K562 (cell line): ENCODE data around the gene KASH5. TPM values are rescaled to one million over a fixed set of nuclear protein-coding genes. Genes with fewer than 3 reads are reported as not detected.

Experiments
- CHAMP1 ChIP-seq: fragments of 450-650 bp; IDR thresholded peaks from 2 replicates; pipeline ENCODE4 v1.6.1; 2016; ENCODE audit warnings: mild to moderate bottlenecking
- CHD4 ChIP-seq: fragments of 200-600 bp; sonication (generic); IDR thresholded peaks from 3 replicates; pipeline ENCODE4 v1.6.1; 2012; ENCODE audit warnings: low read depth, mild to moderate bottlenecking, mixed read lengths, low read length, inconsistent platforms; ENCODE audit not compliant: insufficient read depth, insufficient replicate concordance, poor library complexity, severe bottlenecking
- CREBBP ChIP-seq: IDR thresholded peaks from one replicate; pipeline ENCODE4 v1.6.1; 2012; ENCODE audit warnings: low read depth, mild to moderate bottlenecking, control low read depth, inconsistent platforms, low read length
- E2F5 ChIP-seq: sonication (generic); formaldehyde crosslinking; IDR thresholded peaks from 2 replicates; pipeline ENCODE4 v1.8.0; 2022; ENCODE audit warnings: mild to moderate bottlenecking, missing genetic modification reagents
- ILF3 ChIP-seq: fragments of 450-650 bp; IDR thresholded peaks from 2 replicates; pipeline ENCODE4 v1.6.1; 2018; ENCODE audit warnings: antibody characterized with exemption, mild to moderate bottlenecking, moderate library complexity, borderline replicate concordance
- JUN ChIP-seq, 2 experiments: sonication (generic) in 1 of 2; formaldehyde crosslinking in 1 of 2; IDR thresholded peaks; 2 replicates each; pipeline versions ENCODE4 v1.6.1 to v1.8.0; 2012 to 2022; ENCODE audit warnings: borderline replicate concordance in 2 of 2, mild to moderate bottlenecking in 2 of 2, improper control_type of control experiment in 1 of 2, low read depth in 1 of 2, low read length in 1 of 2, missing genetic modification reagents in 1 of 2
- KDM5B ChIP-seq: fragments of 200-600 bp; sonication (generic); IDR thresholded peaks from 2 replicates; pipeline ENCODE4 v1.6.1; 2012; ENCODE audit warnings: low read depth, mild to moderate bottlenecking, moderate library complexity, low read length, control low read depth, inconsistent platforms; ENCODE audit not compliant: insufficient replicate concordance
- POLR2G ChIP-seq: fragments of 200-400 bp; formaldehyde crosslinking; IDR thresholded peaks from 2 replicates; pipeline ENCODE4 v1.6.1; 2017; ENCODE audit warnings: low read depth, mild to moderate bottlenecking, antibody characterized with exemption, low read length, moderate library complexity
- RBM14 ChIP-seq: fragments of 200-400 bp; formaldehyde crosslinking; IDR thresholded peaks from 2 replicates; pipeline ENCODE4 v1.6.1; 2018; ENCODE audit warnings: low read depth, mild to moderate bottlenecking, low read length, moderate library complexity, borderline replicate concordance; ENCODE audit not compliant: insufficient read depth
- SMARCA5 ChIP-seq: fragments of 450-650 bp; IDR thresholded peaks from 2 replicates; pipeline ENCODE4 v1.6.1; 2016
- STAT5B ChIP-seq: fragments of 250-450 bp; sonication (Bioruptor Pico); IDR thresholded peaks from 2 replicates; pipeline ENCODE4 v1.8.0; 2021; ENCODE audit warnings: mild to moderate bottlenecking, inconsistent platforms
- TBL1XR1 ChIP-seq, 2 experiments: IDR thresholded peaks; 2 replicates each; pipeline ENCODE4 v1.6.1; 2012; ENCODE audit warnings: improper control_type of control experiment in 2 of 2, low read length in 2 of 2, mild to moderate bottlenecking in 1 of 2
- TEAD4 ChIP-seq, 2 experiments: sonication (generic) in 1 of 2; formaldehyde crosslinking in 1 of 2; IDR thresholded peaks; 2 replicates each; pipeline versions ENCODE4 v1.6.1 to v1.8.0; 2012 to 2022; ENCODE audit warnings: borderline replicate concordance in 1 of 2, inconsistent platforms in 1 of 2, low read length in 1 of 2, mild to moderate bottlenecking in 1 of 2, missing genetic modification reagents in 1 of 2
- XRCC4 ChIP-seq: IDR thresholded peaks from one replicate; pipeline ENCODE4 v1.6.1; 2011; ENCODE audit not compliant: insufficient read depth, insufficient read length; ENCODE audit errors: extremely low read depth
- ZNF764 ChIP-seq: fragments of 250-450 bp; sonication (Bioruptor Pico); IDR thresholded peaks from 2 replicates; pipeline ENCODE4 v1.4.0; 2020; ENCODE audit warnings: low read depth, mild to moderate bottlenecking, moderate library complexity
- polyA plus RNA-seq, 8 experiments: library from polyadenylated mRNA; depleted of rRNA in 4 of 8; stranded (reverse) in 5 of 8; unstranded in 3 of 8; fragments of >200 nt; fragmentation: Nextera tagmentation in 2 of 8; fragmentation: Illumina TruSeq in 1 of 8; extraction: Ambion mirVana in 2 of 8; extraction: Trizol in 1 of 8; gene quantifications; 2 replicates each; pipeline versions ENCODE4 v1.2.1 to v1.2.3, GENCODE V29; 2011 to 2014; ENCODE audit warnings: inconsistent platforms in 1 of 8, missing spikeins in 1 of 8
- total RNA-seq, 7 experiments: library from RNA; depleted of rRNA in 6 of 7; stranded (reverse); fragments of >200 nt in 6 of 7; fragmentation: Illumina TruSeq in 2 of 7; extraction: Trizol in 2 of 7; gene quantifications; 2 replicates each; pipeline versions ENCODE4 v1.2.1 to v1.2.3, GENCODE V29; 2011 to 2021; ENCODE audit warnings: low replicate concordance in 1 of 7

The KASH5 gene
- total and polyA plus RNA-seq, 9 of the 15 experiments (the other 6 are each of a cell fraction or from before 2014, with no cell fraction given), result 0.07 to 0.84 (median 0.34) TPM; not detected in 1

- no peak for TF ChIP-seq SMARCA5
- TF ChIP-seq STAT5B (CRISPR knock-in tag), result no peak
- TF ChIP-seq XRCC4, result no peak
- no peak for TF ChIP-seq E2F5 (CRISPR knock-in tag)
- peak; percentile 48; the same call in 1 of the 2 replicates for TF ChIP-seq JUN (IDR thresholded peaks at IDR 0.05; ENCODE audit: borderline replicate concordance, low read depth, low read length)
- TF ChIP-seq JUN (CRISPR knock-in tag; IDR thresholded peaks at IDR 0.05; ENCODE audit: borderline replicate concordance), result no peak
- TF ChIP-seq POLR2G, result peak; percentile 20; the same call in 1 of the 2 replicates
- TF ChIP-seq TBL1XR1 (IDR thresholded peaks at IDR 0.05; ENCODE audit: low read length in 2 of 2), result no peak
- TF ChIP-seq KDM5B, result no peak
- TF ChIP-seq CHD4, result no peak
- TF ChIP-seq RBM14, result no peak
- TF ChIP-seq TEAD4 (IDR thresholded peaks at IDR 0.05; ENCODE audit: low read length), result no peak
- TF ChIP-seq TEAD4 (CRISPR knock-in tag; IDR thresholded peaks at IDR 0.05; ENCODE audit: borderline replicate concordance), result no peak
- TF ChIP-seq CREBBP, result no peak
- no peak for TF ChIP-seq CHAMP1
- TF ChIP-seq ILF3, result no peak
- TF ChIP-seq ZNF764 (CRISPR knock-in tag), result no peak
Observed at GRCh38 chr19:49436381-49437017, 48.5 kb downstream of the KASH5 start (continued).
